ENCODE measurements around the gene PDXDC1.
"Not testable (repeated sequence)": the region's sequence is repeated elsewhere in the genome, so short reads cannot be mapped to it uniquely, and the experiment has no call there.

The PDXDC1 gene, protein sequence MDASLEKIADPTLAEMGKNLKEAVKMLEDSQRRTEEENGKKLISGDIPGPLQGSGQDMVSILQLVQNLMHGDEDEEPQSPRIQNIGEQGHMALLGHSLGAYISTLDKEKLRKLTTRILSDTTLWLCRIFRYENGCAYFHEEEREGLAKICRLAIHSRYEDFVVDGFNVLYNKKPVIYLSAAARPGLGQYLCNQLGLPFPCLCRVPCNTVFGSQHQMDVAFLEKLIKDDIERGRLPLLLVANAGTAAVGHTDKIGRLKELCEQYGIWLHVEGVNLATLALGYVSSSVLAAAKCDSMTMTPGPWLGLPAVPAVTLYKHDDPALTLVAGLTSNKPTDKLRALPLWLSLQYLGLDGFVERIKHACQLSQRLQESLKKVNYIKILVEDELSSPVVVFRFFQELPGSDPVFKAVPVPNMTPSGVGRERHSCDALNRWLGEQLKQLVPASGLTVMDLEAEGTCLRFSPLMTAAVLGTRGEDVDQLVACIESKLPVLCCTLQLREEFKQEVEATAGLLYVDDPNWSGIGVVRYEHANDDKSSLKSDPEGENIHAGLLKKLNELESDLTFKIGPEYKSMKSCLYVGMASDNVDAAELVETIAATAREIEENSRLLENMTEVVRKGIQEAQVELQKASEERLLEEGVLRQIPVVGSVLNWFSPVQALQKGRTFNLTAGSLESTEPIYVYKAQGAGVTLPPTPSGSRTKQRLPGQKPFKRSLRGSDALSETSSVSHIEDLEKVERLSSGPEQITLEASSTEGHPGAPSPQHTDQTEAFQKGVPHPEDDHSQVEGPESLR

DNA sequence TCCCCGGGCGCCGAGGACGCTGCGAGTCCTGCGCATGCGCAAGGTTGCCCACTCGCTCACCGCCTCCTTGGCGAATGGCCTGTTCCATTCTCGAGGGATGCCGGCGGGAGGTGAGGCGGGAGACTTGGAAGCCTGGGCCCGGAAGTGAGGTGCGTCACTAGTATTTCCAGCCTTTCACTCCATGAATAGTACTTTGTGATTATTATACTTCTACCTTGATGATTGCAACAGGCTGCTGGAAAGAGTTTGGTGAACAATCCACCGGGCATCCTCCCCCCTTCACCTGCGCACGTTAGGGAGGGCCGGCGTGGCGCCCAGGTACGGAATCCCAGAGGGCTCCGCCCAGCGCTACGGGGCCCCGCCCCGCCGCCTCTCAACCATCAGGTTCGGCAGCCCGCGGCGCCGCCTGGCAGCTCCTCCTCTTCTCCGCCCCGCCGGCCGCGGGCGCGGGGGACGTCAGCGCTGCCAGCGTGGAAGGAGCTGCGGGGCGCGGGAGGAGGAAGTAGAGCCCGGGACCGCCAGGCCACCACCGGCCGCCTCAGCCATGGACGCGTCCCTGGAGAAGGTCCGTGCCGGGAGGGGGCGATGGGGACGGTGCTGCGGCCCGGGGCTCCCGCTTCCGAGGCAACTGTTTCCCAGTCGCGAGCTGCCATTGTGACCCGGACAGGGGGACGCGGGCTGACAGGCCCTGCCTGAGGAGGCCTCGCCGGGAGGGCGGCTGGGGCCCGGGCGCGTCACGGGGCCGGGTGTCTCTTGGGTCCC is at the start of gene PDXDC1:
Gene PDXDC1, plus strand, starts transcription at position 371 of the 762 bp plus-strand sequence. Its CDS starts 174 bp downstream, at position 545.
- DNase-seq (ENCODE audit: low read depth), result peak; percentile 87

DNA sequence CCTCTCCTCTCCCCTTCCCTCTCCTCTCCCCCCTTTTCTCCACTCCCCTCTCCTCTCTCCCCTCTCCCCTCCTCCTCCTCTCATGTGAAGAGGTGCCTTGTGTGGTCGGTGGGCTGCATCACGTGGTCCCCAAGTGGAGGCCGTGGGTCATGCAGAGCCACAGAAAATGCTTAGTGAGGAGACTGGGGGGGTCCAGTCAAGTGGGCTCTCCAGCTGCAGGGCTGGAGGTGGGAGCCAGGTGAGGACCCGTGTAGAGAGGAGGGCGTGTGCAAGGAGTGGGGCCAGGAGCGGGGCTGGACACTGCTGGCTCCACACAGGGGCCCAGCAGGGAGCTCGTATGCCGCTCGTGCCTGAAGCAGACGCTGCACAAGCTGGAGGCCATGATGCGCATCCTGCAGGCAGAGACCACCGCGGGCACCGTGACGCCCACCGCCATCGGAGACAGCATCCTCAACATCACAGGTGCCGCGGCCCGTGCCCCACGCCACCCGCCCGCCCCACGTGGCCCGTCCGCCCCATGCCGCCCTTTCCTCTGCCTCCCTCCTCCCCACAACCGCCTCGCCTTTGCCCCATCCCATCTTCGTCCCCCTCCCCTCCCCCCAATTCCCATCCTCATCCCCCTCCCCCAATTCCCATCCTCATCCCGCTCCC is 46.6 kb upstream of the PDXDC1 start:
- DNase-seq (ENCODE audit: low read depth), result not testable (repeated sequence)

DNA sequence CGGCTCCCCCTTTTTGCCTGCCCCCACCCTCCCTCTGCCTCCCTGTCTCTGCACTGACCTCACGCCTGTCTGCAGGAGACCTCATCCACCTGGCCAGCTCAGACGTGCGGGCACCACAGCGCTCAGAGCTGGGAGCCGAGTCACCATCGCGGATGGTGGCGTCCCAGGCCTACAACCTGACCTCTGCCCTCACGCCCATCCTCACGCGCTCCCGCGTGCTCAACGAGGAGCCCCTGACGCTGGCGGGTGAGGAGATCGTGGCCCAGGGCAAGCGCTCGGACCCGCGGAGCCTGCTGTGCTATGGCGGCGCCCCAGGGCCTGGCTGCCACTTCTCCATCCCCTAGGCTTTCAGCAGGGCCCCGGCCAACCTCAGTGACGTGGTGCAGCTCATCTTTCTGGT is 45.6 kb upstream of the PDXDC1 start:
- not testable (repeated sequence) for DNase-seq (ENCODE audit: low read depth)

DNA sequence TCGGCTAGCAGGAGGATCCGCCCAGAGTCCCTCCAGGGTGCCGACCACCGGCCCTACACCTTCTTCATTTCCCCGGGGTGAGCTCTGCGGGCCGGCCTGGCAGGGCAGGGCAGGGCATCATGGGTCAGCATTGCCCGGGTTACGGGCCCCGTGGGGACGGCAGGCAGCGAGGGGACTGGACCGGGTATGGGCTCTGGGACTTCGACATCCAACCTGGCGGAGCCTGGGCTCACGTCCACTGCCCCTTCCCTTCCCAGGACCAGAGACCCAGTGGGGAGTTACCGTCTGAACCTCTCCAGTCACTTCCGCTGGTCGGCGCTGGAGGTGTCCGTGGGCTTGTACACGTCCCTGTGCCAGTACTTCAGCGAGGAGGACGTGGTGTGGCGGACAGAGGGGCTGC is 44.6 kb upstream of the PDXDC1 start:
- not testable (repeated sequence) for DNase-seq (ENCODE audit: low read depth)

DNA sequence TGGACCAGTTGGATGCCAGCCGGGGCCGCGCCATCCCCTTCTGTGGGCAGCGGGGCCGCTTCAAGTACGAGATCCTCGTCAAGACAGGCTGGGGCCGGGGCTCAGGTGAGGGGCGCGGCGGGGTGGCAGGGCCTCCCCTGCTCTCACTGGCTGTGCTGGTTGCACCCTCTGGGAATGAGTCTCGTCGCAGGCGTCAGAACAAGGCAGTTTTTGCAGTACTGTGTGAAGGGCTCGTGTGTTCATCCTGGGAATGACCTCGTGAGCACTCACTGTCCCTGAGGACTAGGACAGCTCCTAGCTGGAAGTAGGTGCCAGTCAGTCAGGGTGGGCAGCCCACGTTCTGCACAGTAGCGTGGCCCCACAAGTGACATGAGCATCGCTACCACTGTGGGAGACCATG is 43.9 kb upstream of the PDXDC1 start:
- not testable (repeated sequence) for DNase-seq (ENCODE audit: low read depth)

DNA sequence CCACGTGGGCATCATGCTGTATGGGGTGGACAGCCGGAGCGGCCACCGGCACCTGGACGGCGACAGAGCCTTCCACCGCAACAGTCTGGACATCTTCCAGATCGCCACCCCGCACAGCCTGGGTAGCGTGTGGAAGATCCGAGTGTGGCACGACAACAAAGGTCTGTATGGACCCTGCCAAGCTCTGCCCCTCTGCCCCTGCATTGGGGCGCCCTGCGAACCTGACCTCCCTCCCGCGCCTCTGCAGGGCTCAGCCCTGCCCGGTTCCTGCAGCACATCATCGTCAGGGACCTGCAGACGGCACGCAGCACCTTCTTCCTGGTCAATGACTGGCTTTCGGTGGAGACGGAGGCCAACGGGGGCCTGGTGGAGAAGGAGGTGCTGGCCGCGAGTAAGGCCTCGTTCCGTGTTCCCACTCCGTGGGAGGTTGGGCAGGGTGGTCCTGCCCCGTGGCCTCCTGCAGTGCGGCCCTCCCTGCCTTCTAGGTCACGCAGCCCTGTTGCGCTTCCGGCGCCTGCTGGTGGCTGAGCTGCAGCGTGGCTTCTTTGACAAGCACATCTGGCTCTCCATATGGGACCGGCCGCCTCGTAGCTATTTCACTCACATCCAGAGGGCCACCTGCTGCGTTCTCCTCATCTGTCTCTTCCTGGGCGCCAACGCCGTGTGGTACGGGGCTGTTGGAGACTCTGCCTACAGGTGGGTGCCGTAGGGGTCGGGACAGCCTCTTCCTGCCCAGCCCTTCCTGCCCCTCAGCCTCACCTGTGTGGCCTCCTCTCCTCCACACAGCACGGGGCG is 42.0 kb upstream of the PDXDC1 start:
- DNase-seq (ENCODE audit: low read depth), result not testable (repeated sequence)

DNA sequence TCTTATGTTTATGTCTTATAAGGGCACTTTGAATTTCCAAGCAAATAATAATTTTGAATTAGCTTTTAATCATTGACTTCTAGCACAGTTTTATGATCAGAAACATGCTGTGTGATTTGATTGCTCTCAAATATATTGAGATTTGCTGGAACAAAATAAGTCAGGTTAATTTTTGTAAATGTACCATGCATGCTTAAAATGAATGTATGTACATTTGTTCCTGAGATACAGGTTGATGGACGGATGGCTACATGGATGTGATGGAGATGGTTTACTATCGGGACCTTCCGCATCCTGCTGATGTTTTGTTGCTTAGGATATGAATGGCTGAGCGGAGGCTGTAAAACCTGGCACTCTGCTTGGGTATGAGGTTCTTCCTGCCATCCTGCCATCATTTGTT is 37.7 kb upstream of the PDXDC1 start, which contains the start of gene NPIPA1:
Gene NPIPA1, plus strand, starts transcription at position 301 of the 400 bp plus-strand sequence. Its CDS starts 0 bp downstream, at position 301.
- not testable (repeated sequence) for DNase-seq (ENCODE audit: low read depth)

DNA sequence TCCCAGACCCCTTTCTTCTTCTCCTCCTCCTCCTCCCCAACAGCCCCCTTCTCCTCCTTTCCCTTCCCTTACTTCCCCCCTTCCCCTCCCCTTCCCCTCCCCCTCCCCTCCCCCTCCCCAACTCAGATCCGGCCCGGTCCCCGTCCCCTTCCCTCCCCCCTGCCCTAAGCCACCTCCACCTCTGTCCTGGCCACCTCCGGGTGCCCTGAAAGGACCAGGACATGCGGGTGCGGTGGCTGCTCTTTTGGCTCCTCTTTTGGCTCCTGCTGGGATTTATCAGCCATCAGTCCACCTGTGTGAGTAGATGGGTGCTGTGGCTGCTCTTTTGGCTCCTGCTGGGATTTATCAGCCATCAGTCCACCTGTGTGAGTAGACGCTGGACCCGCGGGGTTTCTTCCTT is 36.8 kb upstream of the PDXDC1 start:
- DNase-seq (ENCODE audit: low read depth), result not testable (repeated sequence)

DNA sequence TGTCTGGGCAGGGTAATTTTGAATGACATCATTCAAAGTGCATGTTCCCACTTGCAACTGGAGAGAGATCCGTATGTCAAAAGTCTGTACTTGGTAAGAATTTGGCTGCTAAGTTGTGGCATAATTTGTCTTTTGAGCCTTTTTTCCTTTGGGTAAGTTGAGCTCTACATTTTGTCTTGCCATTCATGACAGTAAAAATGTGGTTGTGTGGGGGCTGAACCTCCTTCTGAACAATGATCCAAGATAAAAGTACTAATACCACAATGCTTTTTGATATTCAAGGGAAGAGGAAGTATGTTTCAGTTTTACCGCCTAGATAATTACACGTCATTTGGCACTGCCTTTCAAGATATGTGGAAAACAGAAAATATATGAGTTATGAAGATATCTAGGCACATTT is 32.1 kb upstream of the PDXDC1 start:
- not testable (repeated sequence) for DNase-seq (ENCODE audit: low read depth)

DNA sequence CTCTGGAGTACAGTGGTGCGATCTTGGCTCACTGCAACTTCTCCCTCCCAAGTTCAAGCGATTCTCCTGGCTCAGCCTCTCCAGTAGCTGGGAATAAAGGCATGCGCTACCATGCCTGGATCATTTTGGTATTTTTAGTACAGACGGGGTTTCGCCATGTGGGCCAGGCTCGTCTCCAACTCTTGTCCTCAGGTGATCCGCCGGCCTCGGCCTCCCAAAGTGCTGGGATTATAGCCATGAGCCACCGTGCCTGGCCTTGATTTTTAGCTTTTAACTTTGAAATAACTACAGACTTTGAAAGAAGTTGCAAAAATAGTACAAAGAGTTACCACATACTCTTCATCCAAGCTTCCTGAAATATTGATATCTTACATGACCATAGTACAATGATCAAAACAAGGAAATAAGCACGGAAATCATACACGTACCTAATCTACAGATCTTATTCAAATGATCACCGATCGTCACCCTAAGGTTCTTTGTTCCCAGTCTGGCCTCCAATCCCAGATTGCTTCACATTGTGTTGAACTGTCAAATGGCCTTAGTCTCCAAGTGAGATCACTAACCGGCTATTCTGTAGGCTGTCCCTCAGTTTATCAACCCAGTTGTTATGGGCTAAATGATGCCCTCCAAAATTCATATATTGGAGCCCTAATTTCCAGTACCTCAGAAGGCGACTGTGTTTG is 19.1 kb upstream of the PDXDC1 start:
- no peak for DNase-seq (ENCODE audit: low read depth)

DNA sequence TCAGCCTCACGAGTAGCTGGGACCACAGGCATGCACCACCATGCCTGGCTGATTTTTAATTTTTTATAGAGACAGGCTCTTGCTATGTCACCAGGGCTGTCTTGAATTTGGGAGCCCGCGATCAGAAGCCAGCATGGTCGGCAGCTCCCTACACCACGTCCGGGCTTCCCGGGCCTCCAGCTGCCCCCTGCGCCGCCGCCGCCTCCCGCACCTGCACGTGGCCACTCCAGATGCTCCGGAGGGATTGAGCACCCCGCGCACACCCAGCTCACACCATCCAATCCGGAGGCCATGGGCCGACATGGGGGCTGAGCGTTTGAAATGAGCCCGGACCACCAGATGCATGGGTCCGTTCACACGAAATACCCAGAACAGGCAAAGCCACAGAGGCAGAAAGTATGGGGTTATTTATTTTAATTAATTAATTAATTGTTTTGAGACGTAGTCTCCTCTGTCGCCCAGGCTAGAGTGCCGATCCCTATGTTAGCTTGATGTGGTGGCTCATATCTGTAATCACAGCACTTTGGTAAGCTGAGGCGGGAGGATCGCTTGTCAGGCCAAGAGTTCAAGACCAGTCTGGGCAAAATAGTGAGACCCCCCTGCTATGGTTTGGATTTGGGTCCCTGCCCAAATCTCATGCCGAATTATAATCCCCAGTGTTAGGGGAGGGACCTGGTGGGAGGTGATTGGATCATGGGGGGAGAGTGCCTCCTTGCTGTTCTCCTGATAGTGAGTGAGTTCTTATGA is 17.1 kb upstream of the PDXDC1 start:
- no peak for DNase-seq (ENCODE audit: low read depth)

DNA sequence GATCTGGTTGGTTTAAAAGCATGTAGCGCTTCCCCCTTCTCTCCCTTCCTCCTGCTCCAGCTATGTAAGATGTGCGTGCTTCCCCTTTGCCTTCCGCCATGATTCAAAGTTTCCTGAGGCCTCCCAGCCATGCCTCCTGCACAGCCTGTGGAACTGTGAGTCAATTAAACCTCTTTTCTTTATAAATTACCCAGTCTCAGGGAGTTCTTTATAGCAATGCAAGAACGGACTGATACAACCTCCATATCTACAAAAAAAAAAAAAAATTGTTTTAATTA is 16.6 kb upstream of the PDXDC1 start:
- no peak for DNase-seq (ENCODE audit: low read depth)

DNA sequence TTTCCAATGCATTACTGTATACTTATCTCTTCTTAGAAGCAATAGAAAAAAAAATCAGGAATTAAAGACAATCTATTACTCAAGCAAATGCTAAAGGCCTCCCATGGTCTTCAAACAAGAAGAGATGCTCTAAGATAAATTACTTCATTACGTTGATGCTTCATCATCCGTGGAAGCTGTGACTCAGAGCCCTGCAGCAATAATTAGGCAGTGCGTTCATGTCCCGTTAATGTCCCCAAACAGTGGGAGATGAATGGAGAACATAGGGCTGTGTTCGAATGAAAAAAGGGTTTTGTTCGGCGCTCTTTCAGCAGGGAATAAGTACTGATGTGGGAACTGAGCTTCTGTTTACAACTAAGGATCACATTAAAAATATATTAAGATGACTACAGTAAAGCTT is 15.9 kb upstream of the PDXDC1 start:
- no peak for DNase-seq (ENCODE audit: low read depth)

DNA sequence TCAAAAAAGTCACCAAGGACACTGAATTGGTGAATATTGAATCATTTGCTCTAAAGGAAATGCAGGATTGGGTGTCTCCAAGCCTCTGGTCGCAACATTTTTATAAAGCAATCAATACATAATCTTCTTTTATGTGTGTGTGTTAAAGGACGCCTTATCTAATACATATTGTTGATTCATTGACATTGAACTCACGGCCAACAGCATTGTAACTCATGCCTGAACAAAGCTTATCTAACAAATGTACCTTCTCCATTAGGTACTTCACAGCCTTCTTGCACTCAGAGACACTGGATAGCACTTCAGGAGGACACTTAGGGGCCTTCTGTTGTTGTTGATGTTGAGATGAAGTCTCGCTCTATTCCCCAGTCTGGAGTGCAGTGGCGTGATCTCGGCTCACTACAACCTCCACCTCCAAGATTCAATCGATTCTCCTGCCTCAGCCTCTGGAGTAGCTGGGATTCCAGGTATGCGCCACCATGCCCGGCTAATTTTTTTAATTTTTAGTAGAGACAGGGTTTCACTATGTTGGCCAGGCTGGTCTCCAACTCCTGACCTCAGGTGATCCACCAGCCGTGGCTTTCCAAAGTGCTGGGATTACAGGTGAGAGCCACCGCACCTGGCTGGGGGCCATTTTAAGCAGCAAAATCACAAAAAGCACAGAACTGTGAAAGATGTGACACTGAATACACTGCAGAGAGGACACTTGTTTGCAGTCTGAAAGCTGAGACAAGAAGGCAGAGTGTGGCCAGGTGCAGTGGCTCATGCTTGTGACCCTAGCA is 13.2 kb upstream of the PDXDC1 start:
- no peak for DNase-seq (ENCODE audit: low read depth)

DNA sequence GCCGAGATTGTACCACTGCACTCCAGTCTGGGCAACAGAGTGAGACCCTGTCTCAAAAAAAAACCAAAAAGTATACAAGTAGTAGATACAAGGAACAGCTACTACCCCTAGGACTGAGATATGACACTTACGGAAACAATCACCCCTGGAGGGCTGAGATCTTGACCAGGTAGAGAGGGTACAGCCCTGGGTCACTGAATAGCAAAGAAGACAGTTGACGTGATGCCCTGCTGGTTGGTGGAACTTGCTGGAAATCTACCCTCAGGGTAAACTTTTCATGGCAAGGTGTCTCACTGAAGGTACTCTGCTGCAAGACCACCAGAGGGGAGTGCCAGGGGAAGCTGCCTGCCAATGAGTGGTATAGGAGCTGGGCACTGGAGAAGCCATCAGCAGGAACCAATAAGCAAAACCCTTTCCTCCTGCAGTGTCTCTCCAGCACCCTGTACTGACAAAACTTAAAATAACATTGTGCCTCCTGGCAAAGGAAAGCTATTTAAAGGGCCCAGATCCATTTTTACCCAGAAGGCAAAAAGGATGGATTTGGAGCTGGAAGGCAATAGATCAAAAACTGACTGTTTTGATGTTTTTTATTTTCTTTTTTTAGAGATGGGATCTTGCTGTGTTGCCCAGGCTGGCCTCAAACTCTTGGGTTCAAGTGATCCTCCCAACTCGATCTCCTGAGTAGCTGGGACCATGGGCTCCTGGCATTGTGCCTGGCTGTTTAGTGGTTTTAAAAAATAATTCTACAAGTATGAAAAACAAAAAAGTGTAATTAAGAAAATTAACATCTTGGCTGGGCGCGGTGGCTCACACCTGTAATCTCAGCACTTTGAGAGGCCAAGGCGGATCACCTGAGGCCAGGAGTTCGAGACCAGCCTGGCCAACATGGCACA is 11.3 kb upstream of the PDXDC1 start:
- DNase-seq (ENCODE audit: low read depth), result no peak

DNA sequence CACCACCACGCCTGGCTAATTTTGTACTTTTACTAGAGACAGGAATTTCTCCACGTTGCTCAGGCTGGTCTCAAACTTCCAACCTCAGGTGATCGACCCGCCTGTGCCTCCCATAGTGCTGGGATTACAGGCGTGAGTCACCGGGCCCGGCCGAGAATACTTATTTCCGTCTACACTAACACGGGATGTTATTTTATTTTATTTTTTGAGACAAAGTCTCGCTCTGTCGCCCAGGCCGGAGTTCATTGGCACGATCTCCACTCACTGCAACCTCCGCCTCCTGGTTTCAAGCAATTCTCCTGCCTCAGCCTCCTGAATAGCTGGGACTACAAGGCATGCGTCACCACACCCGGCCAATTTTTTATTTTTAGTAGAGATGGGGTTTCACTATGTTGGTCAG is 9.5 kb upstream of the PDXDC1 start:
- no peak for DNase-seq (ENCODE audit: low read depth)

DNA sequence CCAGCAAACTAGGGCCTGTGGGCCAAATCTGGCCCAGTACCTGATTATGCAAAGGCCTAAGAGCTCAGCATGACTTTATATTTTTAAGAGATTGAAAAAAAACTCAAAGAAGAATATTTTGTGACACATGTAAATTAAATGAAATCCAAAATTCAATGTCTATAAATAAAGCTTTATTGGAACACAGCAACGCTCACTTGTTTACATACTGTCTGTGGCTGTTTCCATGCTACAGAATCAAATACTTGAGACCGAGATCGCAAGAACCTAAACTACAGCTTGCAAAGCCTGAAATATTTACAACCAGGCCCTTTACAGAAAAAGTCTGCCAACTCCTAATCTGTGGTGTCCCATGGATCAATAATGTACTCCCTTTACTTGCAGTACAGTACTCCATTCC is 5.0 kb upstream of the PDXDC1 start:
- not testable (repeated sequence) for DNase-seq (ENCODE audit: low read depth)

DNA sequence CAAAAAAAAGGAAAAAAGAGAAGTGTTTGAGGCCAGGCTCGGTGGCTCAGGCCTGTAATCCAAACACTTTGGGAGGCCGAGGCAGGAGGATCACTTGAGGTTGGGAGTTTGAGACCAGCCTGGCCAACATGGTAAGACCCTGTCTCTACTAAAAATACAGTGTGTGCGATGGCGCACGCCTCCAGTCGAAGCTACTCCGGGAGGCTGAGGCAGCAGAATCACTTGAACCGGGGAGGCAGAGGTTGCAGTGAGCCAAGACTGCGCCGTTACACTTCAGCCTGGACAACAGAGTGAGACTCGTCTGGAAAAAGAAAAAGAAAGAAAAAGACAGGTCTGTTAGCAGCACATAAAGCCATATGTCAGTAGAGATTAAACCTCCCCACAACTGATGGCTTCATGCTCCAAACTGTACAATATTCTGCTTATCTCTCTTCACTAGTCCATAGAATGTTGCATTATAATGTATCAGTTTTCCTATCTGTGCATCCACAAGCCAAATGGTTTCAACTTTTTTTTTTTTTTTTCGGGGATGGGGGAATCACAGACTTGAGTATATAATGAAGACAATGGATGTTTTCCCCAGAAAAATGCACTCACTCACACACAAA is 3.1 kb upstream of the PDXDC1 start:
- DNase-seq (ENCODE audit: low read depth), result not testable (repeated sequence)

Data from stimulated activated CD8-positive, alpha-beta memory T cell treated with anti-CD3 and anti-CD28 coated beads, Interleukin-7, amount 100 ng/mL, for 24 hours (primary cell).